RWPE2 (cell line): Measurements from ENCODE around the gene ERN2.
"Not testable (repeated sequence)": the region's sequence is repeated elsewhere in the genome, so short reads cannot be mapped to it uniquely, and the experiment has no call there.

Experiments used
- ATAC-seq: fragments of 200-7000 bp; cut with Tn5 transposase; 3 replicates; pipeline ENCODE4 v1.9.1; 2021; ENCODE audit warnings: low read depth
- DNase-seq: peaks from one replicate; pipeline ENCODE4 v3.0.0-alpha.2; 2020; ENCODE audit warnings: low spot score
- H3K27ac ChIP-seq: fragments of 450-650 bp; 2 replicates; pipeline ENCODE4 v1.5.1; 2017; ENCODE audit warnings: mild to moderate bottlenecking; ENCODE audit not compliant: poor library complexity, severe bottlenecking
- H3K27me3 ChIP-seq: fragments of 250-450 bp; sonication (Bioruptor Pico); 2 replicates; pipeline ENCODE4 v1.5.1; 2021; ENCODE audit warnings: mild to moderate bottlenecking, moderate library complexity; ENCODE audit not compliant: insufficient read depth, poor library complexity, severe bottlenecking
- H3K36me3 ChIP-seq: fragments of 250-450 bp; sonication (Bioruptor Pico); 2 replicates; pipeline ENCODE4 v1.5.1; 2020; ENCODE audit warnings: low read depth, mild to moderate bottlenecking, moderate library complexity
- H3K4me1 ChIP-seq: fragments of 250-450 bp; sonication (Bioruptor Pico); 2 replicates; pipeline ENCODE4 v1.5.1; 2021; ENCODE audit warnings: mild to moderate bottlenecking, moderate library complexity; ENCODE audit not compliant: insufficient read depth, poor library complexity, severe bottlenecking
- H3K4me3 ChIP-seq: fragments of 250-450 bp; sonication (Bioruptor Pico); 2 replicates; pipeline ENCODE4 v1.5.1; 2021; ENCODE audit warnings: mild to moderate bottlenecking, moderate library complexity; ENCODE audit not compliant: severe bottlenecking
- H3K9me3 ChIP-seq: fragments of 250-450 bp; sonication (Bioruptor Pico); 2 replicates; pipeline ENCODE4 v1.5.1; 2021; ENCODE audit warnings: mild to moderate bottlenecking, moderate library complexity; ENCODE audit not compliant: severe bottlenecking
- TF ChIP-seq, protein P1 (sequence below): fragments of 450-650 bp; IDR thresholded peaks from one replicate; pipeline ENCODE4 v1.5.1; 2017; ENCODE audit warnings: mild to moderate bottlenecking, moderate library complexity; ENCODE audit not compliant: poor library complexity, severe bottlenecking

Gene ERN2

DNA sequence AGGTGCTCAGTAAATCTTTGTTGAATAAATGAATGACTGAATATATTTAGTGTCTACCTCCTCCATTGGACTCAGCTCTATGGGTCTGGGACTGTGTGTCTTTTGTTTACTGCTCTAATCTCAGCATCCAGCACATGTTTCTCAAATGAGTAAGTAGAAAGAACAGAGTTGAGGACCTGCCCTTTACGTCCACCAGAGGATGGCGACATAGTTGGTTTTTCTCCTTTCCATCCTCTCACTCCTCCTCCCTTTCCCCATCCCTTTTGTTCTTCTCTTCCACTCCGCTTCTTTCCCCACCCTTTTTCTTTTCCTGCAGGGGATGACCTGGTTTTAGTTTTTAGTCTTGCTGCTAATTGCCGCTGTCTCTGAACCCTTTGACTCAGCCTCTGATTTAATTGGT is 29.7 kb upstream of the ERN2 start:
- H3K27ac ChIP-seq: no peak overlapping the region
- no peaks in the 10 kb centered on the region for H3K27me3 ChIP-seq
- H3K9me3 ChIP-seq: no peaks in the 10 kb centered on the region
- TF ChIP-seq, protein P1, sequence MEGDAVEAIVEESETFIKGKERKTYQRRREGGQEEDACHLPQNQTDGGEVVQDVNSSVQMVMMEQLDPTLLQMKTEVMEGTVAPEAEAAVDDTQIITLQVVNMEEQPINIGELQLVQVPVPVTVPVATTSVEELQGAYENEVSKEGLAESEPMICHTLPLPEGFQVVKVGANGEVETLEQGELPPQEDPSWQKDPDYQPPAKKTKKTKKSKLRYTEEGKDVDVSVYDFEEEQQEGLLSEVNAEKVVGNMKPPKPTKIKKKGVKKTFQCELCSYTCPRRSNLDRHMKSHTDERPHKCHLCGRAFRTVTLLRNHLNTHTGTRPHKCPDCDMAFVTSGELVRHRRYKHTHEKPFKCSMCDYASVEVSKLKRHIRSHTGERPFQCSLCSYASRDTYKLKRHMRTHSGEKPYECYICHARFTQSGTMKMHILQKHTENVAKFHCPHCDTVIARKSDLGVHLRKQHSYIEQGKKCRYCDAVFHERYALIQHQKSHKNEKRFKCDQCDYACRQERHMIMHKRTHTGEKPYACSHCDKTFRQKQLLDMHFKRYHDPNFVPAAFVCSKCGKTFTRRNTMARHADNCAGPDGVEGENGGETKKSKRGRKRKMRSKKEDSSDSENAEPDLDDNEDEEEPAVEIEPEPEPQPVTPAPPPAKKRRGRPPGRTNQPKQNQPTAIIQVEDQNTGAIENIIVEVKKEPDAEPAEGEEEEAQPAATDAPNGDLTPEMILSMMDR: no peak
- no peak overlapping the region for H3K4me3 ChIP-seq
- no peak for DNase-seq
- H3K4me1 ChIP-seq: no peaks in the 10 kb centered on the region
- ATAC-seq: no peak
- H3K36me3 ChIP-seq: no peaks in the 10 kb centered on the region

DNA sequence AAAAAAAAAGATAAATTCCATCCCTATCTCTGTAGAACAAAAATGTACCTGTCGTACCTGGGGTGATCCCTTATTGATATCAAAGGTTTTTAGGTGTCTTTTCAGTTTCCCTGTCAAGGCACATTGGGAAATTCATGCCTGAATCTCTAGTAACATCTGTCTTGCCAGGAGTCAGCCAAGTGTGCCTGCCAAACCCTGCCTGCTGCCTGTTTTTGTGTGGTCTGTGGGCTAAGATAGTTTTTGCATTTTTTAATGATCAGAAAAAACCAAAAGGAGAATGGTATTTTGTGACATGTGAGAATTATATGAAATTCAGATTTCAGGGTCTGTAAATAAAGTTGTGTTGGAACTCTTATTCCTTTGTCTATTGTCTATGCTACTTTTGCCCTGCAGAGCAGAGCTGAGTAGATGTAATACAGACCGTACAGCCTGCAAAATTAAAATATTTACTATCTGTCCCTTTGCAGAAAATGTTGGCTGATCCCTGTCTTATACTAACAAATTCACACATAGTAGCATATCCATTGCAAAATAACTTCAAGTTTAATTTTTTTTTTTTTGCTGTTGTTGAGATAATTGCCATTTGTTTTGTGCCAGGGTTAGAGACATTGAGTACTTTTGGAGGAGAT is 28.8 kb upstream of the ERN2 start:
- H3K4me3 ChIP-seq: no peak overlapping the region
- no peaks in the 10 kb centered on the region for H3K4me1 ChIP-seq
- no peaks in the 10 kb centered on the region for H3K27me3 ChIP-seq
- TF ChIP-seq, protein P1: no peak
- H3K36me3 ChIP-seq: no peaks in the 10 kb centered on the region
- ATAC-seq (no peak), DNase-seq (no peak)
- H3K9me3 ChIP-seq: no peaks in the 10 kb centered on the region
- no peak overlapping the region for H3K27ac ChIP-seq

- no peaks in the 10 kb centered on the region for H3K36me3 ChIP-seq
- ATAC-seq (no peak), DNase-seq (no peak)
- no peaks in the 10 kb centered on the region for H3K9me3 ChIP-seq
- TF ChIP-seq, protein P1: no peak
- H3K27ac ChIP-seq: no peak overlapping the region
- no peaks in the 10 kb centered on the region for H3K4me1 ChIP-seq
- H3K4me3 ChIP-seq: no peak overlapping the region
- H3K27me3 ChIP-seq: no peaks in the 10 kb centered on the region
Observed at GRCh38 chr16:23739516-23739915, 26.5 kb upstream of the ERN2 start.

DNA sequence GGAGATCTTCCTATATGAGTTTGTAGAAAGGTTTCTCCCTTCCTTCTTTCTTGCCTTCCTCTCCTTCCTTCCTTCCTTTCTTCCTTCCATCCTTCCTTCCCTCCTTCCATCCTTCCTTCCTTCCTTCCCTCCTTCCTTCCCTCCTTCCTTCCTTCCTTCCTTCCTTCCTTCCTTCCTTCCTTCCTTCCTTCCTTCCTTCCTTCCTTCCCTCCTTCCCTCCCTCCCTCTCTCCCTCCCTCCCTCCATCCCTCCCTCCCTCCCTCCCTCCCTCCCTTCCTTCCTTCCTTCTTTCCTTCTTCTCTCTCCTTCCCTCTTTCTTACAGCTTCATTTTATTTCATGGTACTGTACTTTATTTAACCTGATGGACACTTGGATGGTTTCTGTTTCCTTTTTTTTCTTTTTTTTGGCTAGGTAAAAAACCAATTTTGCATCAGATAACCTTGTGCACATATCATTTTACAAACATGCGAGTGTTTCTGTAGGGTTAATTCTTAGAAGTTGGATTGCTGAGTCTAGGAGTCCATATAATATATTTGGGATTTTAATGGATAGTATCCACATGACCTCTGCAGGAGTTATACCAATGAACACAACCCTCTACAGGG is 24.5 kb upstream of the ERN2 start:
- H3K36me3 ChIP-seq, H3K4me1 ChIP-seq, DNase-seq, H3K9me3 ChIP-seq, H3K27me3 ChIP-seq, ATAC-seq, H3K27ac ChIP-seq, H3K4me3 ChIP-seq: not testable (repeated sequence)

DNA sequence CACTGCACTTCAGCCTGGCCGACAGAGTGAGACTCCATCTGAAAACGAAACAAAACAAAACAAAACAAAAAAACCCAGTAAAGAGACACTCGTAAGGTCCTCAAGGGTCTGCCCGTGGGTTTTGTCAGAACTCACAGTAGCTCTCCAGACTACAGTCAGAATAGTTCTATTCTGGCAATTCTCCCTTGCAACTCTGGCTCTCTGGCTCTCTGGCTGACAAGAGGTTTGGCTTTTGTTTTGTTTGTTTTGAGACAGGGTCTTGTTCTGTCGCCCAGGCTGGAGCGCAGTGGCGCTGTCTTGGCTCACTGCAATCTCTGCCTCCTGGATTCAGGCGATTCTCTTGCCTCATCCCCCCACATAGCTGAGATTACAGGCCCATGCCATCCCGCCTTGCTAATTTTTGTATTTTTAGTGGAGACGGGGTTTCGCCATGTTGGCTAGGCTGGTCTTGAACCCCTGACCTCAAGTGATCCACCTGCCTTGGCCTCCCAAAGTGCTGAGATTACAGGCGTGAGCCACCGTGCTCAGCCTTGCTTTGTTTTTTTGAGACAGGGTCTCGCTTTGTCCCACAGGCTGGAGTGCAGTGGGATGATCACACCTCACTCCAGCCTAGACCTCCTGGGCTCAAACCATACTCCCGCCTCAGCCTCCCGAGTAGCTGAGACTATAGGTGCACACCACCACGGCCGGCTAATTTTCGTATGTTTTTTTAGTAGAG is 21.3 kb upstream of the ERN2 start:
- no peak for ATAC-seq
- Histone ChIP-seq H3K36me3 (no peaks in the 10 kb centered on the region), H3K9me3 (no peaks in the 10 kb centered on the region), H3K27ac (no peak overlapping the region), H3K4me3 (no peak overlapping the region), H3K27me3 (no peaks in the 10 kb centered on the region), H3K4me1 (no peaks in the 10 kb centered on the region)
- TF ChIP-seq, protein P1: no peak
- DNase-seq: no peak
